Smooth muscle cell of the brain vasculature (primary cell): ENCODE measurements around the gene GPR152.

ENCODE experiments used
- DNase-seq: peaks from one replicate; pipeline ENCODE4 v3.0.0-alpha.2; 2012; ENCODE audit warnings: low read depth, low spot score

Gene GPR152, protein sequence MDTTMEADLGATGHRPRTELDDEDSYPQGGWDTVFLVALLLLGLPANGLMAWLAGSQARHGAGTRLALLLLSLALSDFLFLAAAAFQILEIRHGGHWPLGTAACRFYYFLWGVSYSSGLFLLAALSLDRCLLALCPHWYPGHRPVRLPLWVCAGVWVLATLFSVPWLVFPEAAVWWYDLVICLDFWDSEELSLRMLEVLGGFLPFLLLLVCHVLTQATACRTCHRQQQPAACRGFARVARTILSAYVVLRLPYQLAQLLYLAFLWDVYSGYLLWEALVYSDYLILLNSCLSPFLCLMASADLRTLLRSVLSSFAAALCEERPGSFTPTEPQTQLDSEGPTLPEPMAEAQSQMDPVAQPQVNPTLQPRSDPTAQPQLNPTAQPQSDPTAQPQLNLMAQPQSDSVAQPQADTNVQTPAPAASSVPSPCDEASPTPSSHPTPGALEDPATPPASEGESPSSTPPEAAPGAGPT

DNA sequence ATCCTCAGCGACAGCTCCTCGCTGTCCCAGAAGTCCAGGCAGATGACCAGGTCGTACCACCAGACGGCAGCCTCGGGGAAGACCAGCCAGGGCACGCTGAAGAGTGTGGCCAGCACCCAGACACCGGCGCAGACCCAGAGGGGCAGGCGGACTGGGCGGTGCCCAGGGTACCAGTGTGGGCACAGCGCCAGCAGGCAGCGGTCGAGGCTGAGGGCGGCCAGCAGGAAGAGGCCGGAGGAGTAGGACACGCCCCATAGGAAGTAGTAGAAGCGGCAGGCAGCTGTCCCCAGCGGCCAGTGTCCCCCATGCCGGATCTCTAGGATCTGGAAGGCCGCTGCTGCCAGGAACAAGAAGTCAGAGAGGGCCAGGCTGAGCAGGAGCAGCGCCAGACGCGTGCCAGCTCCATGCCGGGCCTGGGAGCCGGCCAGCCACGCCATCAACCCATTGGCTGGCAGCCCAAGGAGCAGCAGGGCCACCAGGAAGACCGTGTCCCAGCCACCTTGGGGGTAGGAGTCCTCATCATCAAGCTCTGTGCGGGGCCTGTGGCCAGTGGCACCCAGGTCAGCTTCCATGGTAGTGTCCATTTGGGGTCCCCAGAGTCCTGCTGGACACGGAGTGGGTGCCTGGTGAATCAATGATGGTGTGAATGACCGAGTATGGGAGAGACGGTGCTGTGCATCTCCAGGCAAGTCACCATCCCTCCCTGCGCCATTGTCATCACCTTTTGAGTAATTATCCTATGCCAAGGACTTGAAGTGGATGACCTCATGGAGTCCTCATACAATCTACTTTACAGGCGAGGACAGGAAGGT lies at the start of gene GPR152:
Gene GPR152, minus strand, starts transcription at position 589 of the 812 bp plus-strand sequence. Its CDS starts 5 bp downstream, at position 584.
- no peak for DNase-seq

DNA sequence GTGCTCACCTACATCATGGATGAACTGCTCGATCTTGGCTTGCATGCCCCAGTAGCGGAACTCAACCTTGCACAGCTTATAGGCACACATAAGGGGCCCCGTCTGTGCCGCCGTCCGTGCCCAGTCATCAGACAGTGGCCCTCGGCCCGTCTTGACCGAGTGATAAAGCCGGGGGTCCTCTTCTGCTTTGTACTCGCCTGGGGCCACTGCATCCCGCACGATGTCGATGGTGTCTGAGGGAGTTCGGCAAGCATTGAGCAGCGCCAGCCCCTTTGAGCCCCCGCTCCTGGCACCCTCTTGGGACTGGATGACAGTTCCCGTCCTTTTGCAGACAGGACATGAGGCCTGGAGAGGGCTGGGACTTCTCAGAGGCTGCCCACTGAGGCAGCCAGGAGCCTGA lies 49.3 kb upstream of the GPR152 start:
- DNase-seq = no peak

DNA sequence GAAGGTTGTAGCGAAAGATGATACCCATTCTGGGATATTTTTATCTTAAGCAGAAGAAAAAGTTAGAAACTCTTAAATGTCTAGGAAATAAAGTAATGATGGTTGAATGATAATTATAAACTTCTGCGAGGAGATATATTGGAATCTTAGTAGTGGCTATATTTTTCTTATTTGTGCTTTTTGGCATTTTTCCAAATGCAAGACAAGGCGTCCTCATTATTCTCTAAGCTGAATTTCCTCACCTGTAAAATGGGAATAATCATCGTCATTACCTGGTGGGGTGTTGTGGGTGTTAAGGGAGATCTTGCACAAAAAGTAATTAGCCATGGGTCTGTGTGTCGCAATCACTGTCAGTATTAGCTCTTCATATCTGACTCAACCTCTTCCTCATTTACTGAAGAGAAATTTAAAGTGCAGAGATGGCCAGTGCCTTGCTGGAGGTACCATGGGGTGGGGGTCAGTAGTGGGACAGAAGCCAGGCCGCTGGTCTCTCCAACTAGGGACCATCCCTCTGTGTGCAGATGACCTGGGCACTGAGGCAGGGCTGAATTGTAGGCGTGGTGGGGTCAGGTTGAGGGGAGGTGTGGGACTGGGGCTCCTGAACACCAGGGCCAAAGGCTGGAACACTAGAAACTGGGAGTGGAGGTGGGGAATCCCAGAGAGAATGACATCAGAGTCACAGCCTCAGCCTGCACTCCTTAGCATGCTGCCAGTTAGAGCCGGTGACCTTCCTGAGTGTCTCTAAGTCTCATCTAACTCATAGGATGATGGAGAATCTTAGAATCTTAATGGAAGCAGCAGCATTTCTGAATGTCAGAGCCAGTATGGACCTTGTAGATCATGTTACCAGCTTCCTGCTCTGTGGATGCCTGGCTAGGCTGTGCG lies 48.5 kb upstream of the GPR152 start:
- no peak for DNase-seq

DNA sequence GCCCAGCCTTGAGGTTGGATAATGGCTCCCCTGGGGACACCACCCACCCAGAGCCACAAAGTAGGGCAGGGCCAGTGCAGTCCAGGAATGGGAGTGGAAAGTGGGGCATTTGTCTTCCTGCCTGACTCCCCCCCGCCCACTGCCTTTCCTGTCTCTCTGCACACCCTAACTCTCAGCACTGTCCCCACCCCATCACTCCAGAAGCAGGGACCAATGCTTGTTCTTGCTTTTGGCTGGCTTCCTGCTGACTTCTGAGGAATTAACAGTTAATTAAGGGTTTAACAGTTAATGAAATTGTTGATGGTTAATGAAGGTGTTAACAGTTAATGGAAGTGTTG lies 47.9 kb upstream of the GPR152 start:
- no peak for DNase-seq

DNA sequence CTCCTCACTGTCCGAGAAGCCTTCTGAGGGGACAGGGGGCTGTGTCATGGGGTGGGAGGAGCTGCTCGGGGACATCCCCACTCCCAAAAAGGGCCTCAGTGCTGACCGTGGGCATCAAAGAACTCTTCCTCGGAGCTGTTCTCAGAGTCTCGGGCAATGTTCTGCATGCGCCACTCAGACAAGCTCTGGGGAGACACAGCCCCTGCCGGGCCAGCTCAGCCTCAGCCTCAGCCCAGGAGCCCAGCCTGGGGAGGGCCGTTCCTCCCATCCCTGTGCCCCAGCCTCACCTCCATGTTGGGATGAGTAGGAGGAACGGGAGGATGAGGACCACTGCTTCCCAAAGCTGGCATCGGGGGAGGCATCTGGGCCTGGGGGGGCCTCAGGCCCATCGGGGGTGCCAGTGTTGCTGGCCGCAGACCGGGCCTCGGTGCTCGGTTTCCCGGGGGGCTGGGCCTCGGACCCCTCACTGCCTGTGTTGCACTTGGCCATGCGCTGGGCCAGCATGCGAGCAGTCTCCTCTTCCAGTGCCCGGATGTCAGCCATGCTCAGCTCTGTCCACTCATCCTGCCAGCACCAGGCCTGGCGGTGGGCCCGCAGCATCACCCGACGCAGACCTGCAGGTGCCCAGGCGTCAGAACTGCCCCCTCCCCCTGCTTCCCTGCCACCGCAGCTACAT lies 47.4 kb upstream of the GPR152 start:
- no peak for DNase-seq

DNA sequence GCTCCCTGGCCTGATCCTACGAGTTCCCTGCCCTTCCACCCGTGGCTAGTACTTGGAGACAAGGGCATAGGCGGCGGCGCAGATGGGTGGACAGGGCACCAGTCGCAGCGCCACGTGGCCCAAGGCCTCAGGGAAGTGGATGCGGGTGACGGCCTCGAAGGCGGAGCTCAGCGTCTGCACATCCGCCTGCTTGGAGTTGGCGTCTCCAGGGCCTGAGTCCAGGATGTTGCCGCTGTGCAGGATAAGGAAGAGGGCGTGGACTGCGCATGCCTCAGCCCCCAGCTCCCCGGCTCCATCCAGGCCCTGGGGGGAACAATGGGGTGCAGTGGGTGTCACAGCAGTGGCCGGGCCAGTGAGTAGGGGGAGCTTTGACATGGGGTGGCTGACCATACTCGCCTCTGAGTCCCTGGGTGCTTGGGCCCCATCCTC lies 46.0 kb upstream of the GPR152 start:
- no peak for DNase-seq

DNA sequence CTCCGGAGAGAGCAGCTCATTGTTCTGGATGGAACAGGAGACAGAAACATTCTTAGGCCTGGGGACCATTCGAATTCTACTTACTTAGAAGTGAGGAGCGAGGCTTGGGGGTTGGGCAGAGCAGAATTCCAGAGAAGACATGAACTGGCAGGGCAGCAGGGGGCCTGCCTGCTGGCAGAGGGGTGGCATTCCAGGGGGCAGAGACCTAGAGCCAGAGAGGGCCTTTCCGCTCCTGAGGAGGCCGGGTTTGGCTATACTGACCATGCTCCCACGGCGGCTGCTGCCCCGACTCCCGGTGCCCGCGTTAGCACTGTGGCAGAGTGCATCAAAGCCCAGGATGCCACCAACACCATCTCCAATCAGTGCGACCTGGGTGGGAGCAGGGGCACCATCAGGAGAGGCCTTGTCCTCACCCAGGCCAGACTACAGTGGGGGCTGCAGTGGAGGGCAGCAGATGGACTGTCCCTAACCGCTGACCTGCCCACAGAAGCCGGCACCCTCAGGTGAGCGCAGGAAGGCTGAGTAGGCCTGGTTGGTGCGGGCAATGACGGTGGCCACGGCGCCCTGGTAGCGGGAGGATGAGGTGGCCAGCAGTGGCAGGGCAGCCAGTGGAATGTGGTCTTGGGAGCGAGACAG lies 45.2 kb upstream of the GPR152 start:
- no peak for DNase-seq

DNA sequence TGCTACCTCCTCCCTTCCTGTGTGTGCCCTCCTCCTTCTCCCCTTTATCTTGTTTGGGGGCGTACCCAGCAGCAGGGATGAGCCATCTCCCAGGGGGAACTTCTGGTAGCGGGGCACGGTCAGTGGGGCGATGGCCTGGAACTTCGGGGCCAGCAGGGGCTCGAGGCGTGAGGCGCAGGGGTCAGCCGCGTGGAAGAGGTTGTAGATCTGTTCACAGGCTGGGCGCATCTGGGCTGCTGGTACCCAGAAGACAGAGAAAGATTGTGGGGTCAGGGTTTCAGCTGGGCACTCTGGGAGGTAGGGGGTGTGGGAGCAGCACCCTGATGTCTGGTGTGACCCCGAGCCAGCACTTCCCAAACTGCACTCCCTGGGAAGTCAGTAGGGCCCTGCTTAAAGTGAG lies 43.6 kb upstream of the GPR152 start:
- DNase-seq = no peak

DNA sequence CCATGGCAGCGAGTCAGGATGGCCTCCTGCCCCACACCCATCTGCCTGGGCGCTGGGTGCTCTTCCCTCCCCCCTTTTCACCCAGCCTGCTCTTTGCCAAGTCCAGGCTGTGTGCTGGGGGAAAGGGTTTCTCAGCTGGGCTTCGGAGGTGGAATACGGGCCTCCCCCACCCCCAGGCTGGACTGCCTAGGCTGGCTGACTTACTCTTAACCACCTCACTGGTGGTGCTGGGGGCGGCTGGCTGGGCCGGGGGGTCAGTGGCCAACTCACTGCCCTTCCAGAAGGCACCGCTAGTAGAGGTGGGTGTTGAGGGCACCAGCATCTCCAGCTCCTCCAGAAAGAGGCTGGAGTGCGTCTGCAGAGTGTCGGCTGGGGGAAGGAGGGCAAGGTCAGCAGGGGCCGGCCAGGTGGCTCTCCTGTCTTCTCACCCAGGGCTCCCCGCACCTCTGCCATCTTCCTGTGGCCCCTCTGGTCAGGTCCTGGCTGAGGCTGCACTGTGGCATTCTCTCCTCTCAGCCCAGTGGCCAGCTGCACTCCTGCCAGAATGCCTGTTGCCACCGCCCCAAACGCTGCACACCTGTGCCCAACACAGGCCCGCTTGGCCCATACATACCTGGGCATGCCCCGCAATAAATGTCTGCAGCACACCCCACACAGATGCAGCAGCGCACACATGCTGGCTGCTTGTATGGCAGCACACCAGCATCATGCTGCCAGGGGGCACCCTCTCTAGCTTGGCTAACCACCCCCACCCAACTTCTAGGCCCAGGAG lies 42.9 kb upstream of the GPR152 start:
- no peak for DNase-seq

DNA sequence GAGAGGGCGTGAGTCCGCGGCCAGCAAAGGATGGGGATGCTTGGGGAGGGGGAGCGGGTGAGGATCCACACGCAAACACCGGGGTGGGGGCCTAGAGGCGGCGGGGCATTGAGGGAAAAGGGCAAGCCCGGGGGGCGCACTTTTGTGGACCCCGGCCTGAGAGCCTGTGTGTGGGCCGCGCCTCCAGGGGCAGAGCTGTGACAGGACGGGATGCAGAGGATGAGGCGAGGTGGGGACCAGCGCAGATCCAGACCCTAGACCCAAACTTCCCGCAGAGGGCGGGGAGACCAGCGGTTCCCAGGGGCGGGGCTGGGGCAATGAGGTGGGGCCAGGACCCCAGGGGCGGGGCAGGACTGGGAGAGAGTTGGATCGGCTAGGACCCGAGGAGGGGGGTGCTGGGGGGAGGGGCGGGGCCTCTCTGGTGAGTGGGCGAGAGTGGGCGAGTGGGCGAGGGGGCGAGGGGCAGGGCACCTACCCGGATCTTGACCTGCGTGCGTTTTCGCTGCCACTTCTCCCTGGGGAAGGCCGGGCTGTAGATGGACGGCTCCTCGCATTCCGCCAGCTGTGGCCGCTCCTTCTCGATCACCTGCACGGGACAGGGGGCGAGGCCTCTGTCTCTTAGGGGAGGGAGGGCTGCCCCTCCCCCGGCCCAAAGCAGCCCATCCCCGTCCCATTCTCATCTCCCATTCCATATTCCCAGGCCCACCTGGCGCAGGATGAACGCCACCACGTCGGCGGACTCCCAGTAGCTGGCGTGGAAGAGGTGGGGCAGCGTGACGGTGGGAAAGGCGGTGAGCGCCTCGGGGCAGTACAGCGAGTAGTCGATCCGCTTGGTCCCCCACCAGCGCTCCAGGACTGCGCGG lies 42.1 kb upstream of the GPR152 start:
- no peak for DNase-seq

DNA sequence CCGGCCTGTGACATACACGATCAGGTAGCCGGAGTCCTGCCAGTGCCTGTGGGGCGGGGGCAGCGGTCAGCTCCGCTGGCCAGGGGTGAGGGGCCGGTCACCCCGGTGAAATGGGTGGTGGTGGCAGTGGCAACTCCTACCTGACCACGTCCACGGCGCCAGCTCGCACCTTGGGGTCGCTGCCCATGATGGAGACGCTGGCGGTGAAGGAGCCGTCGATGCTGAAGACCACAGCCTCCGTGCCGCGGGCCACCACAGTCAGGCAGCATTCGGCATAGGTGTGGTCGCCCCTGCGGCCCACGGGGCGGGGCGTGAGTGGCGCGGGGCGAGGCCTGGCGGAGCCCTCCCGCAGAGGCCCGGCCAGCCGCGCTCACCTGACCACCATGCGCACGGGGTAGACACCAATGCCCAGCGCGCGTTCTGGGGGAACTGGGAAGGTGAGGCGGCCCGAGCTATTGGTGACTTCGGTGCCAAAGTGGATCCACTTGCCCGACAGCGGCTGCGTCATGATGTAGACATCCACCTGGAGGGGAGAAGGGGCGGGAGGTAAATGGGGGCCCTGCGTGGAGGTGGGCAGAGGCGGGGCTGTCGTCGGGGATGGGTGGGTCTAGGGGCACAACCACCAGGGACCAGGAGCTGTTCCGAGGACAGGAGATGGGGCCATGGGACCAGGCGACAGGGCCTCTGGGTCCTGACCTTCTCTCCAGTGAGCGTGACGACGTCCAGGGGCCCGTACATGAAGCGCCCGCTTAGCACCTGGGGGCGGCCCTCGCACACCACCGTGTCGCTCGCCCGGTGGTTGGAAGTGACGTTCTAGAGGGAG lies 41.2 kb upstream of the GPR152 start:
- no peak for DNase-seq

DNA sequence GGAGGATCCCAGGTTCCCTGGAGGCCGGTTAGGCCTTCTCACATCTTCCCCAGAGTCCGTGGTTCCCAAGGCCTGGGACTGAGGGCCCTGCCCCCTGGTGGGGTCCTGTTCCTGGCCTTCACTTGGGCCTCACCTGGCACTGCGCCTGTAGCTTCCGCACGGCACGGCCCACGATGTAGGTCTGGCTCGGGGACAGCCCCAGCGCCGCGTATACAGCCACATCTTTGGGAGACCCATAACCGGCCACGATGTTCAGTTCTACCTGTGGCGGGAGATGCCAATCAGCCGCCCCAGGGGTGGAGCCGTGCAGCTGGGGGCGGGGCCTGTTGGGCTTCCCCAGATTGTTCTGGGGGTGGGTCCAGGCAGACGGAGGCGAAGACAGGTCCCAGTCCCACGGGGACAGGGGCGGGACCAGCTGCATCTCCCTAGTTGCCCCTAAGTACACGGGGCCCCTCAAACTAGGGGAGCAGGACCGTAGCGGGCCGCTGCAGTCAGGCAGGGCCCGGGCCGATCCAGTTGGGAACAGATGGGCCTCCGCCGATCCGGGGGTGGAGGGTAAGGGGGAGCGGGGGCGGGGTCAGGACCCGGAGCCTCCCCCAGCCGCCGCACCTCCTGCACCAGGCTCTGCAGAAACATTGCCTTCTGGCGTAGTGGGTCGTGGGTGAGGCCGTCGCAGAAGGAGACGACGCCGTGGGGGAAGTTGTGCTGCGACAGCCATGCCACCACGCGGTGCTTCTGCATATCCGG lies 40.4 kb upstream of the GPR152 start:
- no peak for DNase-seq

DNA sequence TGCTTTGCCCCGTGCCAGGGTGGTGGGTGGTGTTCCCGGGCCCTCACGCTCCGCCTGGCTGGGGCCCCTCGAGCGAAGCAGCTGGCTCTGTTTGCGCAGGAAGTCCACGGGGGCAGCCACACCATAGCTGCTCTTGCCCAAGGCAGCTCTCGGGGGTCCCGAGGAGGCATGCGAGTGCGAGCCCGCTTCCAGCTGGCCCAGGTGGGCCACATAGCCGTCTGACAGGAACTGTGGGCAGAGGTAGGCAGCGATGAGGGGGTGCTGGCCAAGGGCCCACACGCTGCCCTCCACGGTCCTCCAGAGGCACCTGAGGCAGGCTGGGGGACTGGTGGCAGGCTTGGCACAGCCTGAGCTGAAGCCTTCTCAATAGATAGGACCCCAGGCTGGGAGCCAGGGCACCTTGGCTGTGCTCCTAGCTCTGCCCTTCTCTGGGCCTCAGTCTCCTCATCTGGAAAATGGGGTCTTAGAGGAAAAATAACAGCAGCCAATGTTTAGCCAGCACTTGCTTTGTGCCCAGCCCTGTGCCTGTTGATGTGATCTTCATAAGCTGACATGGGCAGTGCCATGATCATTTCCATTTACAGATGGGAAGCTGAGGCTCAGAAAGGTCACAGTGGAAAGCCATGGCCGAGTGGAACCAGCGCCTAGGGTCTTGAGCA lies 39.7 kb upstream of the GPR152 start:
- DNase-seq = no peak

DNA sequence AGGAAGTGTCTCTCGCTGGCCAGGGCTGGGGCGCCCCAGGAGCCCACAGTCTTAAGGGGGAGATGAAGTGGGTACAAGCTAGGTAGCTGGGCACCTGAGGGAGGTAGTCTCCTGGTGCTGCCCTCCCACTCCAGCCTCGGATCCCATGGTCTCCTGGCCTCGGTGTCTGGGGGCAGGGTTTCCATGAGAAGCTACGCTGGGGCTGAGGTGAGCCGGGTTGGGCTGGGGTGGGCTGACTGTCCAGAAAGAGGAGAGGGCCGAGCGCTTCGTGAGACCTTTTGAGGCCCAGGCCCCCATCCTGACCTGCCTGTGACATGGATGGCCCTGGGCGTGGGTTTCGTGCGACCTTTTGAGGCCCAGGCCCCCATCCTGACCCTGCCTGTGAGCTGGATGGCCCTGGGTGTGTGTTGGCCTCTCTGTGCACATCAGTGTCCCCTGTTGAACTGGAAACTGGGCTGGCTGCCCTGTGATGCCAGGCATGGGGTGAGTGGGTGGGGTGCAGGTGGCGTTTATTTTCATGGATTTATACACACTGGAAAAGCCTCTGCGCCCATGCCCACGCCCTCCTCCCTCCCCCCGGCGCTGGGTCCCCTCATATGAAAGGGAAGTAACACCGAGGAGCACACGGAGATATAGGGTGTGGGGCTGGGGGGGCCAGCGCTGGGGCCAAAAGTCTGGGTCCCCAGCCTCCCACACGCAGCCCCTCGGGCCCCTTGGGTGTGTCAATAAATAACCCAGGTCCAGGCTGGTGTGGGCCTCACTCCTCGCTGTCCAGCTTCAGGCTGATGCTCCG lies 38.9 kb upstream of the GPR152 start:
- no peak for DNase-seq

DNA sequence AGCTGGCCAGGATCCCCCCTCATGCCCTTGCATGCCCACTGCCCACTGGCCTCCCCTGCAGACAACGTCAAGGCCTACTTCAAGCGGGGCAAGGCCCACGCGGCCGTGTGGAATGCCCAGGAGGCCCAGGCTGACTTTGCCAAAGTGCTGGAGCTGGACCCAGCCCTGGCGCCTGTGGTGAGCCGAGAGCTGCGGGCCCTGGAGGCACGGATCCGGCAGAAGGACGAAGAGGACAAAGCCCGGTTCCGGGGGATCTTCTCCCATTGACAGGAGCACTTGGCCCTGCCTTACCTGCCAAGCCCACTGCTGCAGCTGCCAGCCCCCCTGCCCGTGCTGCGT lies 38.2 kb upstream of the GPR152 start:
- no peak for DNase-seq
